Renal cortex interstitium (tissue), 15 donors: ENCODE data around the gene COPG1. TPM values are rescaled to one million over a fixed set of nuclear protein-coding genes. Genes with fewer than 3 reads are reported as not detected.
"Not testable (repeated sequence)": the region's sequence is repeated elsewhere in the genome, so short reads cannot be mapped to it uniquely, and the experiment has no call there.

Experiments
- DNase-seq, 11 donors: peaks; one replicate each; pipeline ENCODE4 v3.0.0-alpha.2; 2013; ENCODE audit warnings: low read depth in 9 of 11, low spot score in 4 of 11; ENCODE audit errors: extremely low read depth in 1 of 11
- long read RNA-seq, 16 experiments: transcript quantifications; one replicate each; lab custom pipeline, GENCODE V29; 2026
- polyA plus RNA-seq, 3 donors: library from polyadenylated mRNA; unstranded; fragments of 120-200 nt; gene quantifications; one replicate each; pipeline ENCODE4 v1.2.1, GENCODE V29; 2013; ENCODE audit not compliant: insufficient read length in 3 of 3

Gene COPG1
- polyA plus RNA-seq = 100 to 1,000 TPM; 161 to 170 (median 167) TPM
- long read RNA-seq, donor 1, partial matches to known transcripts = 0 of 3 reads
- long read RNA-seq, donor 1, other reads (novel, unspliced or antisense) = 0 of 3 reads
- long read RNA-seq, donor 2, partial matches to known transcripts = 0 of 2 reads
- long read RNA-seq, donor 2, other reads (novel, unspliced or antisense) = 0 of 2 reads
- long read RNA-seq, donor 3, transcript COPG1-201 (24 exons, 3,078 nt) = major isoform, 8 of 9 reads
- long read RNA-seq, donor 3, partial matches to known transcripts = 0 of 9 reads
- long read RNA-seq, donor 3, other reads (novel, unspliced or antisense) = 0 of 9 reads
- long read RNA-seq, donor 4, transcript COPG1-201 (24 exons, 3,078 nt) = major isoform, 8 of 86 reads
- long read RNA-seq, donor 4, partial matches to known transcripts = 71 of 86 reads
- long read RNA-seq, donor 4, other reads (novel, unspliced or antisense) = 7 of 86 reads
- long read RNA-seq, donor 5 = 0 reads
- long read RNA-seq, donor 6, partial matches to known transcripts = 5 of 11 reads
- long read RNA-seq, donor 6, other reads (novel, unspliced or antisense) = 0 of 11 reads
- long read RNA-seq, donor 7, partial matches to known transcripts = 86 of 90 reads
- long read RNA-seq, donor 7, other reads (novel, unspliced or antisense) = 0 of 90 reads
- long read RNA-seq, donor 8, transcript COPG1-201 (24 exons, 3,078 nt) = major isoform, 13 of 129 reads
- long read RNA-seq, donor 8, partial matches to known transcripts = 114 of 129 reads
- long read RNA-seq, donor 8, other reads (novel, unspliced or antisense) = 0 of 129 reads
- long read RNA-seq, donor 9, partial matches to known transcripts = 0 of 1 reads
- long read RNA-seq, donor 9, other reads (novel, unspliced or antisense) = 0 of 1 reads
- long read RNA-seq, donor 10, partial matches to known transcripts = 0 of 6 reads
- long read RNA-seq, donor 10, other reads (novel, unspliced or antisense) = 0 of 6 reads
- long read RNA-seq, donor 11, partial matches to known transcripts = 36 of 39 reads
- long read RNA-seq, donor 11, other reads (novel, unspliced or antisense) = 0 of 39 reads
- long read RNA-seq, donor 12, partial matches to known transcripts = 0 of 1 reads
- long read RNA-seq, donor 12, other reads (novel, unspliced or antisense) = 0 of 1 reads
- long read RNA-seq, donor 13, transcript COPG1-201 (24 exons, 3,078 nt) = major isoform, 6 of 8 reads
- long read RNA-seq, donor 13, partial matches to known transcripts = 0 of 8 reads
- long read RNA-seq, donor 13, other reads (novel, unspliced or antisense) = 0 of 8 reads
- long read RNA-seq, donor 14, partial matches to known transcripts = 0 of 4 reads
- long read RNA-seq, donor 14, other reads (novel, unspliced or antisense) = 0 of 4 reads
- long read RNA-seq, donor 15, partial matches to known transcripts = 0 of 4 reads
- long read RNA-seq, donor 15, other reads (novel, unspliced or antisense) = 0 of 4 reads
- long read RNA-seq, donor 16, transcript COPG1-201 (24 exons, 3,078 nt) = major isoform, 7 of 33 reads
- long read RNA-seq, donor 16, partial matches to known transcripts = 5 of 33 reads
- long read RNA-seq, donor 16, other reads (novel, unspliced or antisense) = 20 of 33 reads

GRCh38 chr3:129249284-129250065, at the start of gene COPG1:
Gene COPG1, plus strand, starts transcription at chr3:129249606. Its CDS starts 104 bp downstream, at chr3:129249710.
- DNase-seq = peak; percentile 82 to 97 (median 85)

- no peak for DNase-seq
Measured at GRCh38 chr3:129204473-129204872, 44.9 kb upstream of the COPG1 start.

GRCh38 chr3:129205109-129205832, 44.1 kb upstream of the COPG1 start:
- no peak for DNase-seq

- peak in 3 of 11 donors; percentile 13 to 41 (median 36) for DNase-seq
Measured at GRCh38 chr3:129207479-129207878, 41.9 kb upstream of the COPG1 start.

- DNase-seq = no peak
Measured at GRCh38 chr3:129211345-129211744, 38.1 kb upstream of the COPG1 start.

- no peak for DNase-seq
Measured at GRCh38 chr3:129211772-129212171, 37.6 kb upstream of the COPG1 start.

- no peak for DNase-seq
Measured at GRCh38 chr3:129213238-129213637, 36.2 kb upstream of the COPG1 start.

- no peak for DNase-seq
Measured at GRCh38 chr3:129218742-129219141, 30.7 kb upstream of the COPG1 start.

GRCh38 chr3:129224387-129224786, 25.0 kb upstream of the COPG1 start:
- DNase-seq = not testable (repeated sequence)

GRCh38 chr3:129224984-129225393, 24.4 kb upstream of the COPG1 start:
- no peak for DNase-seq

GRCh38 chr3:129226374-129226773, 23.0 kb upstream of the COPG1 start:
- no peak for DNase-seq

- peak in 1 of 11 donors; percentile 9 for DNase-seq
Measured at GRCh38 chr3:129228891-129229585, 20.4 kb upstream of the COPG1 start.

GRCh38 chr3:129230311-129231019, 18.9 kb upstream of the COPG1 start:
- no peak for DNase-seq

- DNase-seq = no peak
Measured at GRCh38 chr3:129231331-129232119, 17.9 kb upstream of the COPG1 start.

GRCh38 chr3:129233538-129233937, 15.9 kb upstream of the COPG1 start:
- no peak for DNase-seq
